Mammary epithelial cell (primary cell): ENCODE results near the gene IRF2.
"Not testable (repeated sequence)": the region's sequence is repeated elsewhere in the genome, so short reads cannot be mapped to it uniquely, and the experiment has no call there.

Experiments used
- CTCF ChIP-seq, 2 donors: IDR thresholded peaks in 1 of 2; conservative IDR thresholded peaks in 1 of 2; 2 replicates each; pipeline ENCODE4 v1.5.1; 2011 to 2012; ENCODE audit warnings: inconsistent platforms in 2 of 2, low read length in 2 of 2, mild to moderate bottlenecking in 2 of 2, control low read depth in 1 of 2, low read depth in 1 of 2; ENCODE audit not compliant: insufficient read depth in 1 of 2; ENCODE audit errors: extremely low read depth in 1 of 2
- EZH2 ChIP-seq: IDR thresholded peaks from 2 replicates; pipeline ENCODE4 v1.6.1; 2012; ENCODE audit warnings: low read length, inconsistent platforms, borderline replicate concordance

GRCh38 chr4:184346273-184346672 is 128.1 kb downstream of the IRF2 start:
- TF ChIP-seq CTCF (conservative IDR thresholded peaks at IDR 0.05 in 1 of 2, IDR thresholded peaks at IDR 0.05 in 1 of 2; ENCODE audit: extremely low read depth in 1 of 2, insufficient read depth in 1 of 2, low read depth in 1 of 2, low read length in 2 of 2); EZH2: not testable (repeated sequence)
